Common myeloid progenitor, CD34-positive (primary cell): ENCODE measurements around the gene HBM.
"Not testable (repeated sequence)": the region's sequence is repeated elsewhere in the genome, so short reads cannot be mapped to it uniquely, and the experiment has no call there.

ENCODE experiments used
- CTCF ChIA-PET: fragments of 350-600 bp; sonication (Branson Sonifier 250); formaldehyde crosslinking; loops from one replicate; lab custom pipeline; 2021; ENCODE audit warnings: antibody characterized with exemption; lab: Charles Lee
- POLR2A ChIA-PET: fragments of 350-600 bp; sonication (Branson Sonifier 250); formaldehyde crosslinking; loops from one replicate; lab custom pipeline; 2021; ENCODE audit warnings: antibody characterized with exemption; lab: Charles Lee
- DNase-seq, 3 donors: peaks; one replicate each; pipeline versions ENCODE4 v3.0.0 to v3.0.0-alpha.2; 2013
- H3K27ac ChIP-seq, 2 experiments: 1 replicate in 1 of 2; 2 replicates in 1 of 2; pipeline ENCODE4 v1.7.0; 2013; ENCODE audit warnings: inconsistent platforms in 2 of 2, low read length in 2 of 2, mild to moderate bottlenecking in 2 of 2, low read depth in 1 of 2, moderate library complexity in 1 of 2; ENCODE audit not compliant: severe bottlenecking in 2 of 2, insufficient read depth in 1 of 2, poor library complexity in 1 of 2
- H3K27me3 ChIP-seq, 5 experiments: replicated peaks in 2 of 5; 1 replicate in 3 of 5; 2 replicates in 2 of 5; pipeline versions ENCODE4 v1.6.1 to v1.7.0; 2013; ENCODE audit warnings: low read length in 4 of 5, mild to moderate bottlenecking in 2 of 5, moderate library complexity in 2 of 5, inconsistent platforms in 1 of 5; ENCODE audit not compliant: insufficient read depth in 5 of 5, control insufficient read depth in 4 of 5
- H3K36me3 ChIP-seq, 4 experiments: 1 replicate in 2 of 4; 2 replicates in 2 of 4; pipeline versions ENCODE4 v1.6.1 to v1.7.0; 2013; ENCODE audit warnings: low read length in 3 of 4, control low read depth in 1 of 4, mild to moderate bottlenecking in 1 of 4; ENCODE audit not compliant: control insufficient read depth in 4 of 4, insufficient read depth in 4 of 4
- H3K4me1 ChIP-seq, 4 experiments: 1 replicate in 3 of 4; 2 replicates in 1 of 4; pipeline versions ENCODE4 v1.6.1 to v1.7.1; 2013; ENCODE audit warnings: low read length in 3 of 4, mild to moderate bottlenecking in 3 of 4, control low read depth in 1 of 4, inconsistent platforms in 1 of 4, moderate library complexity in 1 of 4; ENCODE audit not compliant: control insufficient read depth in 4 of 4, insufficient read depth in 4 of 4; ENCODE audit errors: control extremely low read depth in 1 of 4
- H3K4me3 ChIP-seq, 7 experiments: 1 replicate in 4 of 7; 2 replicates in 3 of 7; pipeline versions ENCODE4 v1.5.1 to v1.7.0; 2013; ENCODE audit warnings: mild to moderate bottlenecking in 7 of 7, low read length in 6 of 7, moderate library complexity in 6 of 7, inconsistent platforms in 2 of 7, low read depth in 2 of 7, control low read depth in 1 of 7; ENCODE audit not compliant: insufficient read depth in 4 of 7, control insufficient read depth in 1 of 7; ENCODE audit errors: extremely low read depth in 1 of 7
- H3K9me3 ChIP-seq, 5 experiments: 1 replicate in 4 of 5; 2 replicates in 1 of 5; pipeline versions ENCODE4 v1.6.1 to v1.7.1; 2013; ENCODE audit warnings: low read length in 4 of 5, mild to moderate bottlenecking in 2 of 5, inconsistent platforms in 1 of 5, low read depth in 1 of 5, moderate library complexity in 1 of 5; ENCODE audit not compliant: control insufficient read depth in 4 of 5, insufficient read depth in 2 of 5; ENCODE audit errors: control extremely low read depth in 1 of 5
- WGBS: methylation state at CpG from one replicate; pipeline ENCODE4 v1.1.5; 2013; ENCODE audit not compliant: insufficient coverage; 5-methylcytosine and 5-hydroxymethylcytosine counted together

The HBM gene

GRCh38 chr16:120756-121155 lies 45.0 kb upstream of the HBM start:
- whole genome bisulfite sequencing: 100% methylated on average over 1 of the region's 2 CpGs
- ChIA-PET CTCF (no interaction called here), POLR2A (interaction anchor here (0.6 kb wide), 1 partner anchor 15 kb away, joined by 3 read pairs; no protein-coding TSS in a partner anchor)
- DNase-seq: no peak
- Histone ChIP-seq H3K36me3 (peaks cover 0 to 33% (median 14%) of the 10 kb centered on the region in 4 experiments), H3K27me3 (no peaks in the 10 kb centered on the region), H3K4me3 (no peak overlapping the region), H3K27ac (peak overlapping the region in 1 of 2 experiments; percentile 31), H3K4me1 (peaks cover 0 to 4% (median 0%) of the 10 kb centered on the region in 4 experiments), H3K9me3 (no peaks in the 10 kb centered on the region)

DNA sequence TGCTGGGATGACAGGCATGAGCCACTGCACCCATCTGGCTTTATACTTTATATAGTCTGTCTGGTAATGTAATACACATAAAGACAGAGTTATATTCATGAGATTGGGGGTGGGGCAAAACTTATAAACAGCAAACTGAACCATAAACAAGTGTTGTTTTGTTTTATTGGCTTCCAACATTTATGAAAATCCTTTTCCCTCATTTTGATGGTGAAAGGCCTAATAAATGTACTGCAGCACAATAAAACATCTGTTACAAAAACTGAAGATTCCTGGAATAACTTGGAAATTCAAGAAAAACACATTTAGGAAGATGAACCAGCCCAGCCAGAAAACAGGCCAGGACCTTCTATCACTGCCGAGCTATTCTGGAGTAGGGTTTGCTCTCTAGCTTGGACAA lies 43.4 kb upstream of the HBM start:
- Histone ChIP-seq H3K36me3 (peaks cover 0 to 25% (median 11%) of the 10 kb centered on the region in 4 experiments), H3K27me3 (no peaks in the 10 kb centered on the region), H3K9me3 (no peaks in the 10 kb centered on the region), H3K4me1 (peaks cover 0 to 4% (median 0%) of the 10 kb centered on the region in 4 experiments), H3K4me3 (no peak overlapping the region), H3K27ac (no peak overlapping the region)
- no peak for DNase-seq
- WGBS: 100% methylated on average over 1 of the region's 1 CpG
- ChIA-PET CTCF (interaction anchor here (1.1 kb wide), 1 partner anchor 15 kb away, joined by 4 read pairs; no protein-coding TSS in a partner anchor), POLR2A (no interaction called here)

- H3K9me3 ChIP-seq, DNase-seq, H3K27ac ChIP-seq, H3K4me3 ChIP-seq, H3K27me3 ChIP-seq, H3K4me1 ChIP-seq, POLR2A ChIA-PET: not testable (repeated sequence)
- WGBS: 85% methylated on average over 7 of the region's 19 CpGs
- CTCF ChIA-PET: interaction anchor here (1.4 to 2.5 kb wide), 3 partner anchors 13 to 26 kb away, joined by 4 to 7 read pairs (median 5); no protein-coding TSS in a partner anchor
- peaks cover 0 to 20% (median 11%) of the 10 kb centered on the region in 4 experiments for H3K36me3 ChIP-seq
Measured at GRCh38 chr16:123558-124350, 42.0 kb upstream of the HBM start.

DNA sequence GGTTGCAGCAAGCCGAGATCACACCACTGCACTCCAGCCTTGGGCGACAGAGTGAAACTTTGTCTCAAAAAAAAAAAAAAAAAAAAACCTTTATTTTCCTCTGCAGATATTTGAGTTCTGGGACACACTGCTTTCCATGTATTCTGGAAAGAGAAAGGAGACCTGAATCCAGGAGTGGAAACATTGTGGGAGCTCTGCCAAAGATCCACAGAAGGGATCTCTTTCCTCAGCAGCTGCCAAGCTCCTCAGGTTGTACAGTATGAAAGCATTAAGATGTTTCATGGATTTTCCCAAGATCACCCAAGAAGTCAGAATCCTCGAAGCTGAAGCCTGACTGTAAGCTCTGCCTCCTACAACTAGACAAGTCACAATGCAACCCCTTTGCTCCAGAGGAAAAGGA lies 40.8 kb upstream of the HBM start:
- no peak overlapping the region for H3K27ac ChIP-seq
- DNase-seq: no peak
- POLR2A ChIA-PET: no interaction called here
- H3K4me3 ChIP-seq: no peak overlapping the region
- CTCF ChIA-PET: interaction anchor here (1.0 to 2.5 kb wide), 5 partner anchors 9 to 59 kb away, joined by 3 to 7 read pairs (median 5); no protein-coding TSS in a partner anchor
- WGBS: 100% methylated on average over 1 of the region's 3 CpGs
- no peaks in the 10 kb centered on the region for H3K27me3 ChIP-seq
- H3K9me3 ChIP-seq: no peaks in the 10 kb centered on the region
- H3K36me3 ChIP-seq: peaks cover 2 to 17% (median 11%) of the 10 kb centered on the region in 4 experiments
- peaks cover 0 to 5% (median 1%) of the 10 kb centered on the region in 4 experiments for H3K4me1 ChIP-seq

- H3K27ac ChIP-seq: no peak overlapping the region
- no peaks in the 10 kb centered on the region for H3K9me3 ChIP-seq
- peaks cover 0 to 5% (median 1%) of the 10 kb centered on the region in 4 experiments for H3K4me1 ChIP-seq
- 80% methylated on average over 1 of the region's 2 CpGs for WGBS
- DNase-seq: no peak
- H3K27me3 ChIP-seq: no peaks in the 10 kb centered on the region
- no peak overlapping the region for H3K4me3 ChIP-seq
- ChIA-PET POLR2A (no interaction called here), CTCF (interaction anchor here (1.2 to 5.9 kb wide), 3 partner anchors 11 to 52 kb away, joined by 3 to 34 read pairs (median 10); partner anchors contain the start of gene HBQ1)
- peaks cover 2 to 9% (median 4%) of the 10 kb centered on the region in 4 experiments for H3K36me3 ChIP-seq
Measured at GRCh38 chr16:129075-129474, 36.7 kb upstream of the HBM start.

DNA sequence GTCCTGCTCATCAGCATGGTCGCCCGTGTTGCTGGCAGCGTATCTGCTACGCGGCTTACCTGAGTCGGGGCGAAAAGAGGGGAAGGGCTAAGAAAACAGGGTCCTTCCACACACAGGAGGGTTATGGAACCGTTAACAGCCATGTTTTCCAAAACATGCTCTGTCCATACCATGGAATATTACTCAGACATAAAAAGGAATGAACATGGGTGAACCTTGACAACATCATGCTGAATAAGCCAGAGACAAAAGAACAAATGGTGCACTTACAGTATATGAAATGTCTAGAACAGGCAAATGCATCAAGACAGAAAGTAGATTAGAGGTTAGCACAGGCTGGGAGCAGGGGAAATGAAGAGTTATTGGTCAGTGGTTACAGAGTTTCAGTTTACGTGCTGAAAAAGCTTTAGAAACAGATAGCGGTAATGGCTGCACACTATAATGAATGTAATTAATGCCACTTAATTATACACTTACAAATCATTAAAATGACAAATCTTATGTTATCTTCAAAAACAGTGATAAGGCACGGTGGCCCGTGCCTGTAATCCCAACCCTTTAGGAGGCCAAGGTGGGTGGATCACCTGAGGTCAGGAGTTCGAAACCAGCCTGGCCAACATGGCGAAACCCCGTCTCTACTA lies 35.1 kb upstream of the HBM start:
- ChIA-PET CTCF (interaction anchor here (3.1 to 5.9 kb wide), 2 partner anchors 12 to 23 kb away, joined by 10 to 34 read pairs; no protein-coding TSS in a partner anchor), POLR2A (no interaction called here)
- no peaks in the 10 kb centered on the region for H3K27me3 ChIP-seq
- H3K36me3 ChIP-seq: peaks cover 2 to 9% (median 3%) of the 10 kb centered on the region in 4 experiments
- no peak overlapping the region for H3K4me3 ChIP-seq
- 96% methylated on average over 8 of the region's 15 CpGs for WGBS
- DNase-seq: no peak
- H3K9me3 ChIP-seq: no peaks in the 10 kb centered on the region
- H3K27ac ChIP-seq: no peak overlapping the region
- H3K4me1 ChIP-seq: peaks cover 0 to 5% (median 1%) of the 10 kb centered on the region in 4 experiments
